ENCODE data around the gene UPK3B.
A peak's percentile ranks its signal among the peaks of the same experiment; 100 is the strongest.
"Not testable (repeated sequence)": the region's sequence is repeated elsewhere in the genome, so short reads cannot be mapped to it uniquely, and the experiment has no call there.

UPK3B gene

GRCh38 chr7:76513817-76514799, 3.8 kb downstream of the UPK3B start:
- no peak for DNase-seq

- DNase-seq, result no peak
Measured at GRCh38 chr7:76514926-76515771, 4.8 kb downstream of the UPK3B start.

GRCh38 chr7:76515999-76516443, 5.7 kb downstream of the UPK3B start:
- DNase-seq, result no peak

- not testable (repeated sequence) for DNase-seq
Measured at GRCh38 chr7:76516932-76517331, 6.6 kb downstream of the UPK3B start.

- DNase-seq, result not testable (repeated sequence)
Measured at GRCh38 chr7:76526183-76526582, 15.8 kb downstream of the UPK3B start.

- DNase-seq, result not testable (repeated sequence)
Measured at GRCh38 chr7:76531643-76532042, 21.3 kb downstream of the UPK3B start.

- not testable (repeated sequence) for DNase-seq
Measured at GRCh38 chr7:76543197-76543596, 32.8 kb downstream of the UPK3B start, which contains the start of gene SPDYE16. SPDYE16 (minus strand) TSS chr7:76543297; CDS start chr7:76541459, 1,838 bp downstream.

- peak; percentile 54 for DNase-seq
Measured at GRCh38 chr7:76549025-76549854, 38.9 kb downstream of the UPK3B start.

- not testable (repeated sequence) for DNase-seq
Measured at GRCh38 chr7:76549855-76550248, 39.5 kb downstream of the UPK3B start.

GRCh38 chr7:76551992-76552391, 41.6 kb downstream of the UPK3B start:
- not testable (repeated sequence) for DNase-seq

GRCh38 chr7:76559685-76560084, 49.3 kb downstream of the UPK3B start:
- DNase-seq, result not testable (repeated sequence)

GRCh38 chr7:76560157-76560556, 49.8 kb downstream of the UPK3B start:
- DNase-seq, result not testable (repeated sequence)

- DNase-seq, result not testable (repeated sequence)
Measured at GRCh38 chr7:76561342-76561741, 51.0 kb downstream of the UPK3B start.

- not testable (repeated sequence) for DNase-seq
Measured at GRCh38 chr7:76565001-76565400, 54.6 kb downstream of the UPK3B start.

Measured in cortex of kidney (tissue), 1 donor.